Spleen (tissue), 11 donors: ENCODE results near the gene TMEM232. TPM values are rescaled to one million over a fixed set of nuclear protein-coding genes. Genes with fewer than 3 reads are reported as not detected.

Experiments
- DNase-seq: peaks from one replicate; pipeline ENCODE4 v3.0.0-alpha.2; 2020
- H3K27ac ChIP-seq, 8 donors: fragments of 200-600 bp; sonication (generic) in 7 of 8; 1 replicate in 4 of 8; 2 replicates in 4 of 8; pipeline versions ENCODE4 v1.5.0 to v1.8.0; 2016 to 2021; ENCODE audit warnings: inconsistent platforms in 4 of 8, mild to moderate bottlenecking in 4 of 8, moderate library complexity in 1 of 8
- H3K27me3 ChIP-seq, 7 donors: fragments of 200-600 bp; sonication (generic) in 6 of 7; replicated peaks in 1 of 7; 1 replicate in 4 of 7; 2 replicates in 3 of 7; pipeline versions ENCODE4 v1.5.0 to v1.8.0; 2016 to 2021; ENCODE audit warnings: inconsistent platforms in 3 of 7, mild to moderate bottlenecking in 1 of 7
- H3K36me3 ChIP-seq, 6 donors: fragments of 200-600 bp; sonication (generic) in 5 of 6; 1 replicate in 4 of 6; 2 replicates in 2 of 6; pipeline versions ENCODE4 v1.5.0 to v1.8.0; 2016 to 2021; ENCODE audit warnings: inconsistent platforms in 2 of 6
- H3K4me1 ChIP-seq, 6 donors: fragments of 200-600 bp; sonication (generic) in 5 of 6; 1 replicate in 3 of 6; 2 replicates in 3 of 6; pipeline versions ENCODE4 v1.5.0 to v1.8.0; 2016 to 2021; ENCODE audit warnings: inconsistent platforms in 3 of 6
- H3K4me3 ChIP-seq, 8 donors: fragments of 200-600 bp; sonication (generic) in 7 of 8; 1 replicate in 4 of 8; 2 replicates in 4 of 8; pipeline versions ENCODE4 v1.5.0 to v1.8.0; 2016 to 2021; ENCODE audit warnings: inconsistent platforms in 4 of 8, mild to moderate bottlenecking in 4 of 8, moderate library complexity in 2 of 8
- H3K9me3 ChIP-seq, 8 donors: fragments of 200-600 bp; sonication (generic) in 7 of 8; 1 replicate in 4 of 8; 2 replicates in 4 of 8; pipeline versions ENCODE4 v1.5.0 to v1.8.0; 2016 to 2021; ENCODE audit warnings: inconsistent platforms in 4 of 8
- CTCF ChIP-seq, 11 experiments: fragments of 200-600 bp in 7 of 11; fragments of 450-650 bp in 4 of 11; sonication (generic) in 4 of 11; IDR thresholded peaks in 8 of 11; conservative IDR thresholded peaks in 3 of 11; 1 replicate in 7 of 11; 2 replicates in 4 of 11; pipeline versions ENCODE4 v1.4.0 to v1.8.0; 2016 to 2021; ENCODE audit warnings: antibody characterized with exemption in 11 of 11, inconsistent platforms in 4 of 11, mild to moderate bottlenecking in 1 of 11
- POLR2A ChIP-seq, 3 donors: fragments of 450-650 bp; IDR thresholded peaks; one replicate each; pipeline ENCODE4 v1.5.1; 2017; ENCODE audit warnings: antibody characterized with exemption in 3 of 3, mild to moderate bottlenecking in 1 of 3
- POLR2AphosphoS5 ChIP-seq, 3 donors: sonication (generic); formaldehyde crosslinking; IDR thresholded peaks; one replicate each; pipeline ENCODE4 v1.5.1; 2017; ENCODE audit warnings: antibody characterized with exemption in 3 of 3
- WGBS, 5 donors: extraction: QIAGEN DNeasy Blood & Tissue Kit in 3 of 5; methylation state at CpG; one replicate each; pipeline versions ENCODE4 v1.1.5 to v1.1.7; 2013 to 2018; 5-methylcytosine and 5-hydroxymethylcytosine counted together
- intact Hi-C: fragments of 100-400 bp; cut with DNase I; formaldehyde crosslinking; loops from one replicate; pipeline ENCODE4 v1.15.0; 2023; ENCODE audit warnings: low total_unique reads
- polyA plus RNA-seq, 3 donors: library from polyadenylated mRNA; stranded (reverse); fragments of 200-250 nt; gene quantifications; one replicate each; pipeline ENCODE4 v1.2.1, GENCODE V29; 2013
- total RNA-seq, 7 donors: library from RNA; depleted of rRNA in 3 of 7; stranded (reverse); fragments of >200 nt in 3 of 7; fragmentation: NEBNext Ultra II Directional in 4 of 7; extraction: Animal tissue kit (Norgen Biotek cat#: 25700) in 4 of 7; gene quantifications; one replicate each; pipeline versions ENCODE4 v1.1.0 to v1.2.1, GENCODE V29; 2016 to 2021
- donor health status: healthy with polysubstance abuse.
- donor health status: DM: no; HTN: no; CAD: no; lungs with moderate emphysema.
- donor health status: DM: no; HTN: no; CAD: no.
- donor health status: Bipolar disorder and iron deficiency.
- donor health status: healthy.
- donor health status: DM: no; HTN: no; CAD: no.
- donor health status: DM: yes; HTN: yes; CAD: no.

TMEM232 gene
- total and polyA plus RNA-seq, 10 donors = 0.11 to 4.3 (median 2.6) TPM

GRCh38 chr5:110477911-110478310 is 248.6 kb downstream of the TMEM232 start:
- no peak overlapping the region for H3K4me3 ChIP-seq
- no peaks in the 10 kb centered on the region for H3K36me3 ChIP-seq
- H3K27me3 ChIP-seq = no peaks in the 10 kb centered on the region
- H3K4me1 ChIP-seq = no peaks in the 10 kb centered on the region
- H3K27ac ChIP-seq = no peak overlapping the region
- intact Hi-C loops = no loop called here
- TF ChIP-seq CTCF (IDR thresholded peaks at IDR 0.05 in 8 of 11, conservative IDR thresholded peaks at IDR 0.05 in 3 of 11) = no peak
- no peak for TF ChIP-seq POLR2AphosphoS5 (IDR thresholded peaks at IDR 0.05)
- TF ChIP-seq POLR2A (IDR thresholded peaks at IDR 0.05) = no peak
- WGBS, 5 donors = 80 to 92% (median 83%) methylated on average over 3 of the region's 3 CpGs
- DNase-seq = no peak
- peaks cover 0 to 20% (median 13%) of the 10 kb centered on the region in 8 donors for H3K9me3 ChIP-seq

DNA sequence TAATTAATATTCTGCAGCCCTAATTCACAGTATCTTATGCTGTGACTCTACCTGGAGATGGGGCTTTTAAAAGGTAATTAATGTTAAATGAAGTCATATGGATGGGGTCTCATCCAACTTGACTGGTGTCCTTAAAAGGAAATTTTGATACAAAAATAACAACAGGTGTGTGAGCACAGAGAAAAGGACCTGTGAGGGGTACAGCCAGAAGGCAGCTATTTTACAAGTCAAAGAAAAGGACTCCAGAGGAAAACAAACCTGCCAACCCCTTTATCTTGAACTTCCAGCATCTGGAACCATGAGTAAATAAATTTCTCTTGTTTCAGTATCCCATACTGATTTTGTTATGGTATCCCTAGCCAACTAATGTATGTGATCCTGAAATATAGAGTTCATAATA is 250.3 kb downstream of the TMEM232 start:
- H3K27ac ChIP-seq = no peak overlapping the region
- intact Hi-C loops = no loop called here
- H3K36me3 ChIP-seq = no peaks in the 10 kb centered on the region
- H3K27me3 ChIP-seq = no peaks in the 10 kb centered on the region
- no peak overlapping the region for H3K4me3 ChIP-seq
- H3K4me1 ChIP-seq = no peaks in the 10 kb centered on the region
- DNase-seq = no peak
- peaks cover 0 to 23% (median 18%) of the 10 kb centered on the region in 8 donors for H3K9me3 ChIP-seq
- no peak for TF ChIP-seq POLR2A (IDR thresholded peaks at IDR 0.05)
- no peak for TF ChIP-seq POLR2AphosphoS5 (IDR thresholded peaks at IDR 0.05)
- TF ChIP-seq CTCF (IDR thresholded peaks at IDR 0.05 in 8 of 11, conservative IDR thresholded peaks at IDR 0.05 in 3 of 11) = no peak

DNA sequence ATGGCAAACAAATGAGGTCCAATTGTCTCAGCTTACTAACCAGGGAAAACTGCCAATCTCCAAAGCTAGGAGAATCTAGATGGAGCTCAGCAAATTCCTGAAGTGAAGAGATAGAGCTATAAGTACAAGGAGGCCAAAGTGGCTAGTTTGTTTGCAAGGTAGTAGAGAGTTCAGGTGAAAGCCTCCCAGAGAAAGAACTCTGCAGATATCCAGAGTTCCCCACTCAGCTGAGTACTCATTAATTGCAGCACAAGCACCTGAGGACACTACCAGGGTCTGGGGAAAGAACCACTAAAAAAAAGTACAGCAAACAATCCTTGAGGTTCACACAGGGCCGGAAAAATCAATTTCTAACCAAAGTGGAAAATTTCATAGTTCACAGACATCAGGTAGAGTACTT is 250.9 kb downstream of the TMEM232 start:
- no peaks in the 10 kb centered on the region for H3K36me3 ChIP-seq
- DNase-seq = no peak
- 76 to 90% (median 87%) methylated on average over 1 of the region's 1 CpG for WGBS, 5 donors
- H3K4me1 ChIP-seq = no peaks in the 10 kb centered on the region
- intact Hi-C loops = no loop called here
- peaks cover 0 to 29% (median 24%) of the 10 kb centered on the region in 8 donors for H3K9me3 ChIP-seq
- TF ChIP-seq CTCF (IDR thresholded peaks at IDR 0.05 in 8 of 11, conservative IDR thresholded peaks at IDR 0.05 in 3 of 11) = no peak
- no peak for TF ChIP-seq POLR2A (IDR thresholded peaks at IDR 0.05)
- TF ChIP-seq POLR2AphosphoS5 (IDR thresholded peaks at IDR 0.05) = no peak
- H3K4me3 ChIP-seq = no peak overlapping the region
- H3K27me3 ChIP-seq = no peaks in the 10 kb centered on the region
- no peak overlapping the region for H3K27ac ChIP-seq

DNA sequence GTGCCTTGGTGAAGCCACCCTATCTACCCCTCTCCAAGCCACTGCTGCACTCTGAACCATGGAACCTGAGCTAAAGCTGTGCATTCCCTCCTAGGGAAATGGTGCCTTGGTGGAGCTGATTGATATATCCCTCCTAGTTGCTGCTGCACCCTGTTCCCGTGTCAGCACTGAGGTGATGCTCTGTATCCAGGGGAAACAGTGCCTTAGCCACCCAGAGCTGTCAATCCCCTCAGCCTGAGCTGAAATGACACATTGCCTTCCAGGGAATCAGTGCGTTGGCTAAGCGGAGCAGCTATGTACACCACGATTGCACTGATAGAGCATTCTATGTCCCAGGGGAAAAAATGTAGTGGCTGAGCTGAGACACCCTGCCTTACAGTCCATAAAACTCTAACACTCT is 257.0 kb downstream of the TMEM232 start:
- Histone ChIP-seq H3K9me3 (peaks cover 0 to 44% (median 37%) of the 10 kb centered on the region in 8 donors), H3K4me1 (no peaks in the 10 kb centered on the region), H3K4me3 (no peak overlapping the region), H3K27me3 (no peaks in the 10 kb centered on the region), H3K27ac (no peak overlapping the region), H3K36me3 (no peaks in the 10 kb centered on the region)
- DNase-seq = no peak
- no peak for TF ChIP-seq POLR2AphosphoS5 (IDR thresholded peaks at IDR 0.05)
- TF ChIP-seq CTCF (IDR thresholded peaks at IDR 0.05 in 8 of 11, conservative IDR thresholded peaks at IDR 0.05 in 3 of 11) = no peak
- TF ChIP-seq POLR2A (IDR thresholded peaks at IDR 0.05) = no peak
- WGBS, 5 donors = 50 to 100% (median 92%) methylated on average over 1 to 4 of the region's 4 CpGs
- intact Hi-C loops = no loop called here
